NCI-H2171 (cell line): ENCODE measurements around the gene CST6.

ENCODE experiments used
- DNase-seq: peaks from one replicate; lab custom pipeline; 2025; lab: John Stamatoyannopoulos, UW

Gene CST6

DNA sequence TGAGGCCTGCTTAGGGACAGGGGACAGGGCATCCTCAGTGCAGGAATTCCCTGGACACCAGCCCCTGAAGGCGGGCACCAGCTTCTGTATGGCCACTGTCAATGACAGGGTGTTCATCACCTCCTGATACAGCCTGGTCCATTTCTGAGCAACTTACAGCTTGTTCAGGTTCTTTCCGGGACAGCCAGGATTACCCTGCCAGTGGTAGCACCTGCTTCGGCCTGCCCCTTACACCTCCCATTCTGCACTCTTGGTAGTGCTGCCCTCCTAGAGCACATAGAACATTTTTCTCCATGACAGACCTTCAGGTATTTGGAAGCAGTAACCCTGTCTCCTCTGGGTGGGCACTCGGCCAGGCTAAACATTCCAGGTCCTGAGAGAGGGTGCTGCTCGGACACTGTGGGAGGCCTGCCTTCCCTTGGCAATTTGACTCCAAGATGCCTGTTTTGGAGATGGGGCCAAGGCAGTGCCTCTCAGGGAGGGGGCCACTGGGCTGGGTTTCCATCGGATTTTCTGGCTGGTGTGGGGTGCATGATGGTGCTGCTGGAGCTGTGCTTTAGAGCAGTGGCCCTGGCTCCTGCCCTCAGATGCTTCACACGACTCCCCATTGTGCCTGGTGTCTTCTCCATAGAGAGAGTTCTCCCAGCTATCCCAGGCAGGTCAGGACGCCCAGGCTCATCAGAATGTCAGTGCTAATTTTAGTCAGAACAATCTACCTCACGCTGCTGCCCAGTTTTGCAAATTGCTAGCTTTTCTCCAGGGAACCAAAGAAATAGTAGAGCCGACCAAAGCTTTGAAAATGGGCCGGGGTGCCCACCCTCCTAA is 35.9 kb downstream of the CST6 start:
- no peak for DNase-seq

GRCh38 chr11:66048547-66049323 is 36.9 kb downstream of the CST6 start, which contains the start of gene GAL3ST3:
GAL3ST3 (minus strand) TSS chr11:66049161; CDS start chr11:66045415, 3,746 bp downstream.
- no peak for DNase-seq

GRCh38 chr11:66050581-66051231 is 38.9 kb downstream of the CST6 start:
- DNase-seq, result no peak

GRCh38 chr11:66051371-66051765 is 39.6 kb downstream of the CST6 start:
- DNase-seq, result no peak

- DNase-seq, result peak; percentile 97
Observed at GRCh38 chr11:66051766-66052663, 40.2 kb downstream of the CST6 start, which contains the start of gene SF3B2. SF3B2 (plus strand) TSS chr11:66052364; CDS start chr11:66052385, 21 bp downstream.

GRCh38 chr11:66052664-66052982 is 40.8 kb downstream of the CST6 start:
- DNase-seq, result no peak

GRCh38 chr11:66055021-66055420 is 43.2 kb downstream of the CST6 start:
- no peak for DNase-seq

DNA sequence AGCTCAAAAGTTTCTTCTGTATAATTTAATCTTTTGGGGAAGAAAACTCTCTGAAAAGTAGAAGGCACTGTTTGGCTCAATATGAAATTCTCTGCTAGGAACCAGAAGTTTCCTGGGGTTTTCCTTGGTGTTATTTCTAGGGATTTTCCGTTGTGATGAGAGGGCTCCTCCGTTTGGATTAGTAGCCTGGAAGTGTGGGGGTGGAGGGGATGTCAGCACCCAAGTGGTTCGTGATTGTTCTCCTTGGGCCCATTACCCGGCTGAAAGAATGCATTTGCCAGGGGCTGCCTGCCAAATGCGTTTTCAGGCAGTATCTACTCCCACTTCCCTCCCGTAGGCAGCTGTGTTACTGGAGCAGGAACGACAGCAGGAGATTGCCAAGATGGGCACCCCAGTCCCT is 44.7 kb downstream of the CST6 start:
- DNase-seq, result no peak

GRCh38 chr11:66059966-66060680 is 48.3 kb downstream of the CST6 start:
- no peak for DNase-seq

DNA sequence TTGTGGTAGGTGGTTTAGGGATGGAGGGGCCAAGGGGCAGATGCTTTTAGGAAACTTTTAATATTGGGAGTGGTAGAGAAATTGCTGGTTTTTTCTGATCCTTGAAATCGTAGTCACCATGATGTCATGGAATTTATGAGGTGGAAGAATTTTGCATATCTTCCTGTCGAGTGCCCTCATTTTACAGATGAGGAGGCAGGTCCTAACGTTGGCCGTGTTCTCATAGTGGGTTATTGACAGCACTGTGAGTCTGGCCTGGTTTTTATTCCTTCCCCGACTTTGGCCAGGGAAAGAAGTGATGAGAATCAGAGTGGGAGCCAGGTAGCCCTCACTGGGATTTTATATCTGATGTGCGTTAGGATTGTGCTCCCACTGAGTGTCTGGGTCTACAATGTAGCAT is 49.5 kb downstream of the CST6 start:
- DNase-seq, result no peak

GRCh38 chr11:66062408-66062807 is 50.6 kb downstream of the CST6 start:
- no peak for DNase-seq
